Measurements from ENCODE around the gene PM20D1.

Gene PM20D1

GRCh38 chr1:205783904-205784303 is 66.0 kb downstream of the PM20D1 start:
- Mint-ChIP-seq H3K36me3 (ENCODE audit: low read depth) (no peaks in the 10 kb centered on the region), H3K27ac (no peak overlapping the region), H3K9me3 (no peaks in the 10 kb centered on the region), H3K4me1 (ENCODE audit: low read depth) (peaks cover 7% of the 10 kb centered on the region), H3K4me3 (no peak overlapping the region), H3K27me3 (no peaks in the 10 kb centered on the region)
- DNase-seq, result no peak

- no peak overlapping the region for H3K4me3 Mint-ChIP-seq
- H3K4me1 Mint-ChIP-seq (ENCODE audit: low read depth), result peaks cover 7% of the 10 kb centered on the region
- H3K9me3 Mint-ChIP-seq, result no peaks in the 10 kb centered on the region
- H3K36me3 Mint-ChIP-seq (ENCODE audit: low read depth), result no peaks in the 10 kb centered on the region
- peak overlapping the region; percentile 11 for H3K27ac Mint-ChIP-seq
- no peaks in the 10 kb centered on the region for H3K27me3 Mint-ChIP-seq
- no peak for DNase-seq
Observed at GRCh38 chr1:205783433-205783795, 66.5 kb downstream of the PM20D1 start.

- H3K27me3 Mint-ChIP-seq, result no peaks in the 10 kb centered on the region
- DNase-seq, result no peak
- no peak overlapping the region for H3K27ac Mint-ChIP-seq
- H3K4me3 Mint-ChIP-seq, result no peak overlapping the region
- no peaks in the 10 kb centered on the region for H3K9me3 Mint-ChIP-seq
- H3K36me3 Mint-ChIP-seq (ENCODE audit: low read depth), result no peaks in the 10 kb centered on the region
- peaks cover 7% of the 10 kb centered on the region for H3K4me1 Mint-ChIP-seq (ENCODE audit: low read depth)
Observed at GRCh38 chr1:205782627-205783432, 67.1 kb downstream of the PM20D1 start.

- no peak for DNase-seq
- Mint-ChIP-seq H3K9me3 (no peaks in the 10 kb centered on the region), H3K4me1 (ENCODE audit: low read depth) (peaks cover 19% of the 10 kb centered on the region), H3K27me3 (no peaks in the 10 kb centered on the region), H3K36me3 (ENCODE audit: low read depth) (peaks cover under 1% of the 10 kb centered on the region), H3K27ac (no peak overlapping the region), H3K4me3 (no peak overlapping the region)
Observed at GRCh38 chr1:205780335-205780734, 69.6 kb downstream of the PM20D1 start.
